AG04450 (cell line): ENCODE results near the gene FEV. TPM values are rescaled to one million over a fixed set of nuclear protein-coding genes. Genes with fewer than 3 reads are reported as not detected.

ENCODE experiments used
- CTCF ChIA-PET: fragments of 300-600, 350-600 bp; formaldehyde crosslinking; extraction: SDS; loops from one replicate; lab custom pipeline; 2022; ENCODE audit warnings: antibody characterized with exemption, inconsistent platforms; lab: Charles Lee
- POLR2A ChIA-PET: fragments of 350-600 bp; formaldehyde crosslinking; extraction: SDS; loops from one replicate; lab custom pipeline; 2021; ENCODE audit warnings: antibody characterized with exemption, inconsistent platforms; lab: Yijun Ruan, JAX
- DNase-seq: peaks from one replicate; pipeline ENCODE4 v3.0.0-alpha.2; 2011; ENCODE audit warnings: low read depth, low spot score
- H3K27ac ChIP-seq: one replicate; pipeline ENCODE4 v1.5.1; 2012; ENCODE audit warnings: low read depth, low read length, control low read depth
- H3K27me3 ChIP-seq: one replicate; pipeline ENCODE4 v1.6.0; 2012; ENCODE audit warnings: low read length; ENCODE audit not compliant: control insufficient read depth, insufficient read depth
- H3K4me3 ChIP-seq: 2 replicates; pipeline ENCODE4 v1.5.1; 2011; ENCODE audit warnings: mild to moderate bottlenecking, low read depth, low read length, control low read depth
- H3K9me3 ChIP-seq: 2 replicates; pipeline ENCODE4 v1.5.1; 2012; ENCODE audit warnings: low read length; ENCODE audit not compliant: control insufficient read depth, insufficient read depth
- CTCF ChIP-seq: IDR thresholded peaks from 2 replicates; pipeline ENCODE4 v1.5.1; 2011; ENCODE audit warnings: low read depth, low read length, control low read depth, inconsistent platforms
- polyA plus RNA-seq: library from polyadenylated mRNA; depleted of rRNA; stranded (reverse); fragments of >200 nt; gene quantifications from 2 replicates; pipeline ENCODE4 v1.2.3, GENCODE V29; 2011

The FEV gene
- polyA plus RNA-seq, 1 experiment, result not detected

GRCh38 chr2:218999881-219000568 lies 15.0 kb upstream of the FEV start:
- Histone ChIP-seq H3K27ac (no peak overlapping the region), H3K4me3 (no peak overlapping the region), H3K27me3 (peaks cover 76% of the 10 kb centered on the region), H3K9me3 (no peaks in the 10 kb centered on the region; the same call in 1 of the 2 replicates)
- ChIA-PET POLR2A (no interaction called here), CTCF (interaction anchor here (1.3 kb wide), 1 partner anchor 159 kb away, joined by 3 read pairs; no protein-coding TSS in a partner anchor)
- DNase-seq, result no peak
- TF ChIP-seq CTCF, result no peak

- no peak for DNase-seq
- ChIA-PET POLR2A (no interaction called here), CTCF (interaction anchor here (0.5 to 1.3 kb wide), 3 partner anchors 124 to 160 kb away, joined by 3 to 5 read pairs (median 3); no protein-coding TSS in a partner anchor)
- no peak overlapping the region for H3K27ac ChIP-seq
- no peak overlapping the region for H3K4me3 ChIP-seq
- no peaks in the 10 kb centered on the region; the same call in 1 of the 2 replicates for H3K9me3 ChIP-seq
- peaks cover 79% of the 10 kb centered on the region for H3K27me3 ChIP-seq
- TF ChIP-seq CTCF, result no peak
Measured at GRCh38 chr2:218999021-218999880, 14.3 kb upstream of the FEV start.

DNA sequence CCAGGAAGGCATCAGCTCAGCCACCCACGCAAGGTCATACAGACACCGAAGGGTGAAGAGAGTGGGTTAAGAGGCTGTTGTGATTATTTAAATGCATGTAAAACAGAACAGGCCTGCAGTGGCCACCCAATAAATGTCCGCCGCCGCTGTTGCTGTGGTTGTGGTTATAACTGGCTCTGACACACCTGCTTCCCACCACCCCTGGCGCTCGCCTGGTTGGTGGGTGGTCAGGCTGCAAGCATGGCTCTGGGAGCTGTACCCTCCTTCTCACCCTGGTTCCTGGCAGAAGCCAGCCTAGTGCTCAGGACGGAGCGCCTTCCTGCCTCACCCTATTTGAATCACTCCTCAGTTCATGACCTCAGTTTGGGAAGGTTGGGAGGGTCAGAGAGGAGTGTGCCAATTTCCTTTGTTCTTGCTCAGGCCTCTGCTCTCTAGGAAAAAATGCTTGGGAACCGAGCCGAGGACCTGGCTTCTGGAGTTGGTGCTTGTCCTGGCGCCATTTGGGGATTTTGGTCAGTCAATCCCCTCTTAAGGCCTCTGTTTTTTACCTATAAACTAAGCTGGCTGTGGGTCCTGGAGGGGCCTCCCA lies 13.5 kb upstream of the FEV start:
- no peak overlapping the region for H3K27ac ChIP-seq
- POLR2A ChIA-PET, result no interaction called here
- no peak for DNase-seq

DNA sequence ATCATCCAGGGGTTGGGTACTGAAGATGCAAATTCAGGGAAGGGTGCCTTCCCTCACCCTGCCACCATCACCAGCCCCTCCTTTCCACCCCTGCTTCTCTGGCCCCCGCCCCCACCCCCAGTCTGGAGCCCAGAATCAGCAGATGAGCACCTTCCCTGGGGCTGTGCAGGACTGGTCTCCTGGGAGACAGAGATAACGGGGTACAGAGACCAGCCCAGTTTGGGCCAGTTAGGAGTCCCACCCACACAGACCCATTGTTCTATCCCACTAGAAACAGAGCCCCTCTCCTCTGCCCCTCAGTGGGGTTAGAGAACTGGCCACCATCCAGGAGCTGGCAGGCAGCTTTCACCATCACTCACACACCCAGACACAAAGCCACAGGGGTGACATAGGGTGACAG lies 12.7 kb upstream of the FEV start:
- TF ChIP-seq CTCF, result no peak
- CTCF ChIA-PET, result no interaction called here
- Histone ChIP-seq H3K27me3 (peaks cover 80% of the 10 kb centered on the region), H3K9me3 (no peaks in the 10 kb centered on the region; the same call in 1 of the 2 replicates), H3K27ac (no peak overlapping the region), H3K4me3 (no peak overlapping the region)
- DNase-seq, result no peak
- POLR2A ChIA-PET, result no interaction called here

More for the DNA sequence above, 13.5 kb upstream of the FEV start:
- TF ChIP-seq CTCF, result no peak
- Histone ChIP-seq H3K27me3 (peaks cover 79% of the 10 kb centered on the region), H3K4me3 (no peak overlapping the region), H3K9me3 (no peaks in the 10 kb centered on the region; the same call in 1 of the 2 replicates)
- CTCF ChIA-PET, result interaction anchor here (0.5 to 1.3 kb wide), 3 partner anchors 123 to 160 kb away, joined by 3 to 5 read pairs (median 3); no protein-coding TSS in a partner anchor
